Uterus (tissue), 4 donors: ENCODE results near the gene RAI1. TPM values are rescaled to one million over a fixed set of nuclear protein-coding genes. Genes with fewer than 3 reads are reported as not detected.

ENCODE experiments used
- DNase-seq, 2 donors: peaks; one replicate each; pipeline ENCODE4 v3.0.0-alpha.2; 2019 to 2020
- H3K27ac ChIP-seq, 2 donors: fragments of 200-600 bp; sonication (generic); 1 replicate in 1 of 2; 2 replicates in 1 of 2; pipeline ENCODE4 v1.5.1; 2016 to 2018
- H3K27me3 ChIP-seq, 2 donors: fragments of 200-600 bp; sonication (generic); one replicate each; pipeline ENCODE4 v1.5.1; 2018 to 2019; ENCODE audit warnings: control low read depth in 1 of 2
- H3K36me3 ChIP-seq, 2 donors: fragments of 200-600 bp; sonication (generic); one replicate each; pipeline ENCODE4 v1.5.1; 2019; ENCODE audit warnings: control low read depth in 1 of 2
- H3K4me1 ChIP-seq, 2 donors: fragments of 200-600 bp; sonication (generic); one replicate each; pipeline ENCODE4 v1.5.1; 2018 to 2019; ENCODE audit warnings: control low read depth in 1 of 2
- H3K4me3 ChIP-seq, 2 donors: fragments of 200-600 bp; sonication (generic); 1 replicate in 1 of 2; 2 replicates in 1 of 2; pipeline ENCODE4 v1.5.1; 2018 to 2019; ENCODE audit warnings: mild to moderate bottlenecking in 1 of 2
- H3K9me3 ChIP-seq, 2 donors: fragments of 200-600 bp; sonication (generic); one replicate each; pipeline ENCODE4 v1.5.1; 2019; ENCODE audit warnings: control low read depth in 1 of 2
- CTCF ChIP-seq, 4 experiments: fragments of 200-600 bp in 2 of 4; fragments of 450-650 bp in 2 of 4; sonication (generic) in 2 of 4; IDR thresholded peaks; one replicate each; pipeline ENCODE4 v1.5.1; 2016 to 2019; ENCODE audit warnings: antibody characterized with exemption in 4 of 4, mild to moderate bottlenecking in 2 of 4, moderate library complexity in 1 of 4
- POLR2A ChIP-seq, 2 donors: fragments of 450-650 bp; IDR thresholded peaks; one replicate each; pipeline ENCODE4 v1.6.1; 2016; ENCODE audit warnings: antibody characterized with exemption in 2 of 2, mild to moderate bottlenecking in 1 of 2, moderate library complexity in 1 of 2
- intact Hi-C: fragments of 100-400 bp; cut with DNase I; formaldehyde crosslinking; loops from one replicate; pipeline ENCODE4 v1.15.1; 2023; ENCODE audit warnings: low total_unique reads
- total RNA-seq, 4 donors: library from RNA; depleted of rRNA in 3 of 4; stranded (reverse); fragments of >200 nt in 3 of 4; gene quantifications; one replicate each; pipeline versions ENCODE4 v1.1.0 to v1.2.4, GENCODE V29; 2014 to 2023
- donor health status: DM: yes; HTN: yes; CAD: no.

Gene RAI1
- total RNA-seq, 4 donors from 2014 or later, result 10.0 to 66.1 (median 15.3) TPM

GRCh38 chr17:17669580-17670235 lies 11.6 kb upstream of the RAI1 start:
- Histone ChIP-seq H3K4me1 (no peaks in the 10 kb centered on the region), H3K27ac (no peak overlapping the region), H3K4me3 (no peak overlapping the region), H3K9me3 (no peaks in the 10 kb centered on the region), H3K36me3 (no peaks in the 10 kb centered on the region), H3K27me3 (no peaks in the 10 kb centered on the region)
- DNase-seq, result no peak
- intact Hi-C loops, result loop anchor here (10.0 kb wide), 1 partner anchor 355 kb away; no protein-coding TSS in a partner anchor
- TF ChIP-seq CTCF (IDR thresholded peaks at IDR 0.05) (no peak), POLR2A (IDR thresholded peaks at IDR 0.05) (no peak)

DNA sequence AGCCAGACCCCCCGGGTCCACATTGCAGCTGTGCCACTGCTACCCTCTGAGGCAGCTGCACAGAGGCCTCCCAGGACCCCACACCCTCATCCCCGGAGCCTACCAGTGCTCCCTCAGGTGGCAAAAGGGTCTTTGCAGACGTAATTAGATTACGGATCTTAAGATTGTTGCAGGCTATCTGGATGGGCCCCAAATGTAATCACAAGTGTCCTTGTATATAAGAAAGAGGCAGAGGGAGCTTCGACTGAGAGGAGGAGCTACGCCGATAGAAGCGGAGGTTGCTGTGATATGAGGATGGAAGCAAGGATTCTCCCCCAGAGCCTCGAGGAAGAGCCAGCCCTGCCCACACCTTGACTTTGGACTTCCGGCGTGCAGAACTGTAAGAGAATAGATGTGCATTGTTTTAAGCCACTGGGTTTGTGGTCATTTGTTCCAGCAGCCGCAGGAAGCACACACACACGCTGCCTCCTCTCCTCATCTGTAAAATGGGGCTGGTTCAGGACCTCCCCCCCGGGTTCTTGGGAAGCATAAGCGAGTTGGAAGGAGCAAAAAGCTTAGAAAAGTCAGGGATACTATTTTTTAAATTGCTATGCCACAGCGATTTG lies 10.5 kb upstream of the RAI1 start:
- no peaks in the 10 kb centered on the region for H3K4me1 ChIP-seq
- DNase-seq, result no peak
- no peaks in the 10 kb centered on the region for H3K27me3 ChIP-seq
- no peaks in the 10 kb centered on the region for H3K36me3 ChIP-seq
- intact Hi-C loops, result loop anchor here (10.0 kb wide), 1 partner anchor 354 kb away; no protein-coding TSS in a partner anchor
- H3K27ac ChIP-seq, result no peak overlapping the region
- no peak overlapping the region for H3K4me3 ChIP-seq
- TF ChIP-seq POLR2A (IDR thresholded peaks at IDR 0.05) (no peak), CTCF (IDR thresholded peaks at IDR 0.05) (no peak)
- no peaks in the 10 kb centered on the region for H3K9me3 ChIP-seq

- no peak overlapping the region for H3K4me3 ChIP-seq
- no peaks in the 10 kb centered on the region for H3K27me3 ChIP-seq
- DNase-seq, result no peak
- TF ChIP-seq CTCF (IDR thresholded peaks at IDR 0.05) (no peak), POLR2A (IDR thresholded peaks at IDR 0.05) (no peak)
- no peaks in the 10 kb centered on the region for H3K9me3 ChIP-seq
- no peaks in the 10 kb centered on the region for H3K36me3 ChIP-seq
- H3K4me1 ChIP-seq, result no peaks in the 10 kb centered on the region
- intact Hi-C loops, result loop anchor here (10.0 kb wide), 1 partner anchor 353 kb away; no protein-coding TSS in a partner anchor
- peak overlapping the region; percentile 46 to 52 for H3K27ac ChIP-seq
Observed at GRCh38 chr17:17671369-17672129, 9.7 kb upstream of the RAI1 start.

DNA sequence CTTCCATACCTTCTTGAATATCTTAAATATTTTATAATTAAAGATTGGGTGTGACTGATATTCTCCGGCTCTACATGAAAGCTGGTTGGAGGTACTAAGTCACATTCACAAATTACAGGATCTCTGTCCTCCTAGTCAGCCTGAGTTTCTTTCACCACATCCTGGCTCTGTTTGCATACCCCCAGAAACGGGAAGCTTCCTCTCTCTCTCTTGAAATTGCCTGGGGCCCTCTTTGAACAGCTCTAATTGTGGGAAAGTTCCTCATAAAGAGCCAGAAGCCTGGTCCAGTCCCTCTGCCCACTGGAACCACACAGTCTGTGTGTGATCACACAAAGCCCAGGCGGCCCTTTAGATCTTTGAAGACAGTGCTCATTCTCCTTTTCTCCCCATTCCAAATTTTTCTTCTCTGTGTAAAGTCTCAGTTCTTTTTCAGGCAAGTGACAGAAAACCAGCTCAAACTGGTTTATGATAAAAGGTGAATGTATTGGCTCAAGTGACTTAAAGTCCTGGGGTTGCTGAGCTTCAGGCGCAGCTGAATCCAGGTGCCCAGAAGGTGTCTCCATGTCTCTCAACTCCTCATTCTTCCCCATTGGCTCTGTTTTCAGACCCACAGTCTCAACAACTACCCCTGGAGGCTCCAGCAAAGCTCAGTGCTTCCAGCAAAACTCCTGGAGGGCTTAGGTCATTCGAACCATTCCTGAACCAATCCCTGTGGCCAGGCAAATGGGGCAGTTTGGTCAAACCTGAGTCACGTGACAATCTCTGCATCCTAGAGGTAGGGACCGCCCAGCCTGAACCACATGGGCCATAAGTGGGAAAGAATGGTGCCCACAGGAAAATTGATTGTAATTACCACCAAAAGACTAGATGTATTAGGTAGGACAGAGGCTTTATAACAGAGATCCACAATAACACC lies 8.5 kb upstream of the RAI1 start:
- no peaks in the 10 kb centered on the region for H3K27me3 ChIP-seq
- H3K9me3 ChIP-seq, result no peaks in the 10 kb centered on the region
- peak overlapping the region; percentile 46 to 52 for H3K27ac ChIP-seq
- DNase-seq, result no peak
- intact Hi-C loops, result loop anchor here (10.0 kb wide), 1 partner anchor 352 kb away; no protein-coding TSS in a partner anchor
- no peak for TF ChIP-seq CTCF (IDR thresholded peaks at IDR 0.05)
- TF ChIP-seq POLR2A (IDR thresholded peaks at IDR 0.05), result no peak
- H3K4me1 ChIP-seq, result no peaks in the 10 kb centered on the region
- no peaks in the 10 kb centered on the region for H3K36me3 ChIP-seq
- no peak overlapping the region for H3K4me3 ChIP-seq
